IPS DF 4.7 (cell line): Measurements from ENCODE around the gene ZSWIM1.
"Not testable (repeated sequence)": the region's sequence is repeated elsewhere in the genome, so short reads cannot be mapped to it uniquely, and the experiment has no call there.

ENCODE experiments used
- DNase-seq: peaks from one replicate; pipeline ENCODE4 v3.0.0-alpha.2; 2013; ENCODE audit warnings: low spot score; ENCODE audit errors: extremely low read depth

ZSWIM1 gene

GRCh38 chr20:45857114-45857881 lies 23.7 kb upstream of the ZSWIM1 start, which contains the start of the genes ACOT8 and ZSWIM3:
Gene ACOT8, minus strand, starts transcription at chr20:45857392. Its CDS starts 77 bp downstream, at chr20:45857315.
Gene ZSWIM3, plus strand, starts transcription at chr20:45857614. Its CDS starts 212 bp downstream, at chr20:45857826.
- peak; percentile 100 for DNase-seq

GRCh38 chr20:45857882-45858216 lies 23.2 kb upstream of the ZSWIM1 start:
- DNase-seq: no peak

GRCh38 chr20:45859916-45860315 lies 21.1 kb upstream of the ZSWIM1 start:
- no peak for DNase-seq

- no peak for DNase-seq
Observed at GRCh38 chr20:45860560-45861220, 20.3 kb upstream of the ZSWIM1 start.

GRCh38 chr20:45861221-45862075 lies 19.6 kb upstream of the ZSWIM1 start:
- no peak for DNase-seq

GRCh38 chr20:45863543-45864470 lies 17.2 kb upstream of the ZSWIM1 start:
- DNase-seq: no peak

GRCh38 chr20:45866454-45866853 lies 14.6 kb upstream of the ZSWIM1 start:
- DNase-seq: no peak

GRCh38 chr20:45867136-45867818 lies 13.8 kb upstream of the ZSWIM1 start:
- no peak for DNase-seq

- no peak for DNase-seq
Observed at GRCh38 chr20:45867819-45868176, 13.2 kb upstream of the ZSWIM1 start.

GRCh38 chr20:45872626-45873025 lies 8.4 kb upstream of the ZSWIM1 start:
- no peak for DNase-seq

GRCh38 chr20:45873409-45874103 lies 7.5 kb upstream of the ZSWIM1 start:
- no peak for DNase-seq

- not testable (repeated sequence) for DNase-seq
Observed at GRCh38 chr20:45874104-45874481, 6.9 kb upstream of the ZSWIM1 start.

GRCh38 chr20:45874576-45874975 lies 6.5 kb upstream of the ZSWIM1 start:
- no peak for DNase-seq

- DNase-seq: no peak
Observed at GRCh38 chr20:45878076-45878761, 2.8 kb upstream of the ZSWIM1 start.

GRCh38 chr20:45882469-45883099 lies 1.6 kb downstream of the ZSWIM1 start:
- DNase-seq: no peak

- no peak for DNase-seq
Observed at GRCh38 chr20:45883100-45883469, 2.1 kb downstream of the ZSWIM1 start.

- DNase-seq: no peak
Observed at GRCh38 chr20:45886590-45887345, 5.7 kb downstream of the ZSWIM1 start.

- no peak for DNase-seq
Observed at GRCh38 chr20:45887346-45887715, 6.3 kb downstream of the ZSWIM1 start, which contains the start of gene SPATA25. Gene SPATA25, minus strand, starts transcription at chr20:45887622. Its CDS starts 32 bp downstream, at chr20:45887590.
